ENCODE results near the gene CEP104.

Gene CEP104

DNA sequence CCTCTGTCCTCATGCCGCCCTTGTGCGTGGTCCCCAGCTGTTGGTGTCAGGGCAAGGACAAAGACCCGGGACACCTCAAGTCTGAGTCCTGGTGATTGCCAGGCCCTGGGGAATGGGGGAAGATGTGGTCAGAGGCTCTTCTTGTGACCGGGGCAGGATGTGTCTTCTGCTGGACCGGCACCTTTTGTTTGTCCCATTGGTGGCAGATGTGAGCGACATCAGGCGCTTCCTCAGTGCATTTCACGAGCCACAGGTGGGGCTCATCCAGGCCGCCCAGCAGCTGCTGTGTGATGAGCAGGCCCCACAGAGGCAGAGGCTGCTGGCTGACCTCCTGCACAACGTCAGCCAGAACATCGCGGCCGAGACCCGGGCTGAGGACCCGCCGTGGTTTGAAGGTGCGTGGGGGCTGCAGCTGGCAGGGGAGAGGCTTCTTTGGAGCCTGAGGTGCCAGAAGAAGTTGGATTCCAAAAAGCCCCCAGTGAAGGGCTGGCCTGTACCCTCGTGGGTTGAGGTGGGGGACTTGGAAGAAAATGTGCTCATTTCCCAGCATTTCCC is 8.7 kb upstream of the CEP104 start:
- Mint-ChIP-seq H3K9me3 (peaks cover 7% of the 10 kb centered on the region), H3K36me3 (ENCODE audit: low read depth) (peaks cover 10% of the 10 kb centered on the region), H3K27me3 (ENCODE audit: low read depth) (no peaks in the 10 kb centered on the region), H3K4me1 (ENCODE audit: low read depth) (no peaks in the 10 kb centered on the region), H3K27ac (no peak overlapping the region), H3K4me3 (no peak overlapping the region)

- Mint-ChIP-seq H3K9me3 (peaks cover 7% of the 10 kb centered on the region), H3K27ac (no peak overlapping the region), H3K4me1 (ENCODE audit: low read depth) (no peaks in the 10 kb centered on the region), H3K4me3 (no peak overlapping the region), H3K36me3 (ENCODE audit: low read depth) (peaks cover 10% of the 10 kb centered on the region), H3K27me3 (ENCODE audit: low read depth) (no peaks in the 10 kb centered on the region)
Observed at GRCh38 chr1:3864884-3865283, 7.9 kb upstream of the CEP104 start.

GRCh38 chr1:3863231-3863935 is 6.4 kb upstream of the CEP104 start:
- H3K9me3 Mint-ChIP-seq, result peaks cover 1% of the 10 kb centered on the region
- no peak overlapping the region for H3K27ac Mint-ChIP-seq
- H3K4me3 Mint-ChIP-seq, result no peak overlapping the region
- no peaks in the 10 kb centered on the region for H3K4me1 Mint-ChIP-seq (ENCODE audit: low read depth)
- H3K36me3 Mint-ChIP-seq (ENCODE audit: low read depth), result peaks cover 4% of the 10 kb centered on the region
- no peaks in the 10 kb centered on the region for H3K27me3 Mint-ChIP-seq (ENCODE audit: low read depth)

GRCh38 chr1:3858231-3858981 is 1.4 kb upstream of the CEP104 start:
- Mint-ChIP-seq H3K27ac (no peak overlapping the region), H3K36me3 (ENCODE audit: low read depth) (no peaks in the 10 kb centered on the region), H3K4me1 (ENCODE audit: low read depth) (peaks cover 17% of the 10 kb centered on the region)

DNA sequence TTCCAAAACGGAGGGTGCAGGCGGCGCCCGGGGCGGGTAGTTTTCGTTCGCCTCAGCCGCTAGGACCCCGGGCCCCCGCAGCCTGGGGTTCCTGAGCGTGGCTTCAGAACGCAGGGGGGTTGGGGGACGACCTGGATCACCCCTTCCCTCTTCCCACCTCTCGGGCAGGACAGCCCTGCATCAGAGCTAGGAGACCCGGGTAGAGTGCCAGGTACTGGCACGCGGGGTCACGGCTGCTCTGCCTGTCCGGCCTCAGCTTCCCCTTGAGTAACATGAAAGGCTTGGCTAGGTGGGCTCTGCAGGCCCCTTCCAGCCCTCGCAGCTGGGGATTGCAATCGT is 749 bp upstream of the CEP104 start:
- no peaks in the 10 kb centered on the region for H3K36me3 Mint-ChIP-seq (ENCODE audit: low read depth)
- no peaks in the 10 kb centered on the region for H3K9me3 Mint-ChIP-seq
- H3K4me1 Mint-ChIP-seq (ENCODE audit: low read depth), result peaks cover 17% of the 10 kb centered on the region

More at GRCh38 chr1:3858231-3858981, 1.4 kb upstream of the CEP104 start:
- Mint-ChIP-seq H3K4me3 (peak overlapping the region; percentile 97), H3K9me3 (no peaks in the 10 kb centered on the region), H3K27me3 (ENCODE audit: low read depth) (no peaks in the 10 kb centered on the region)

DNA sequence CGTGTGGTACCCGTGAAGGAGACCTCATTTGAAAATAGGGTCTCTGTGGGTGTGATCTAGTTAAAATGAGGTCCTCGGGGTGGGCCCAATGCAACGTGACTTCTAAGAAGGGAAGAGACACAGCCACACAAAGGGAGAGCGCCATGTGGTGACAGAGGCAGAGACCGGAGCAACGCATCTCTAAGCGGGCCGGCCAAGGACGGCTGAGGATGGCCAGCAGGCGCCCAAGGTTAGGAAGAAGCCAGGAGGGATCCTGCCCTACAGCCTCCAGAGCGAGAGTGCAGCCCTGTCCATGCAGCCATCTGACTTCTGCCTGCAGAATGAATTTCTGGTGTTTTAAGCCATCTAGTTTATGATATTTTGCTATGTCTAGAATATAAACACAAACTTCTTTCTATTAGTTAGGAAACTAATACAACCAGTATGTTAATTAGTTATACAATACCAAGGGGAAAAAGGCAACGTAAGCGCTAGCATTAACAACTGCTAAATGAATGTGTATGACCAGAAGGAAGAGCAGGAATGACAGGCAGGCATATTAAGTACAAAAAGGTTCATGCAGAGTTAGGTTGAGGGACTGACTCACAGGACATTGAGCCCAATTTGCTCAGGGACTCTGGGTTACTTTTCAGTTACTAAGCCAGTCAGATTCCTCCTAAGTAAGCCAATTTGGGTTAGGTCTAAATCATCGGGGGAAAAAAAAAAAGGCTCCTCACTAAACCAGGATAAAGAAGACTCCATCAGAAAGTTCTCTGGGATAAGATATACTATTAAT is 4.1 kb downstream of the CEP104 start:
- Mint-ChIP-seq H3K36me3 (ENCODE audit: low read depth) (peaks cover 5% of the 10 kb centered on the region), H3K4me3 (no peak overlapping the region)

More for the DNA sequence above, 749 bp upstream of the CEP104 start:
- Mint-ChIP-seq H3K27me3 (ENCODE audit: low read depth) (no peaks in the 10 kb centered on the region), H3K27ac (no peak overlapping the region), H3K4me3 (peak overlapping the region; percentile 97)

DNA sequence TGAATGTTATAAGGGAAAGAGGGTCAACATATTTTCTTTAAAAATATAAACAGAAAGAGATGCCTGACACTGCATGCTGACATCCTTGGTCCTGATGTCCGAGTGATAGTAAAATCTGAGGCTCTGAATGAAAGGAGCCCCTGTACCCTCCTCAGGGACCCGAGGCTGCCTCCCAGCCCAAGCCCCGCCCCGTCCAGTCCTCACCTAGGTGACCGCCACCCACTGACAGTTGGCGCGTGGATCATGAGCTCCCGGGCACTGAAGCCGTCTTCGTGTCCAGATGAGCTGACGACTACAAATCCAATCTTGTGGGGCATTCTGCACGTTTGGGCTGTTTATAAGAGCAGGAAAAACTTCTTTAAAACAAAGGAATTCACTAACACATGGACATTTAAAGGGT is 4.9 kb downstream of the CEP104 start:
- Mint-ChIP-seq H3K4me3 (no peak overlapping the region), H3K27me3 (ENCODE audit: low read depth) (no peaks in the 10 kb centered on the region), H3K27ac (no peak overlapping the region), H3K9me3 (no peaks in the 10 kb centered on the region), H3K36me3 (ENCODE audit: low read depth) (peaks cover 10% of the 10 kb centered on the region), H3K4me1 (ENCODE audit: low read depth) (peaks cover 13% of the 10 kb centered on the region)

More for the DNA sequence above, 4.1 kb downstream of the CEP104 start:
- no peaks in the 10 kb centered on the region for H3K27me3 Mint-ChIP-seq (ENCODE audit: low read depth)
- H3K4me1 Mint-ChIP-seq (ENCODE audit: low read depth), result peaks cover 15% of the 10 kb centered on the region
- H3K27ac Mint-ChIP-seq, result no peak overlapping the region
- no peaks in the 10 kb centered on the region for H3K9me3 Mint-ChIP-seq

GRCh38 chr1:3851292-3851691 is 5.7 kb downstream of the CEP104 start:
- peaks cover 14% of the 10 kb centered on the region for H3K36me3 Mint-ChIP-seq (ENCODE audit: low read depth)
- H3K27ac Mint-ChIP-seq, result no peak overlapping the region
- H3K4me1 Mint-ChIP-seq (ENCODE audit: low read depth), result peaks cover 12% of the 10 kb centered on the region
- no peaks in the 10 kb centered on the region for H3K27me3 Mint-ChIP-seq (ENCODE audit: low read depth)
- H3K4me3 Mint-ChIP-seq, result no peak overlapping the region
- no peaks in the 10 kb centered on the region for H3K9me3 Mint-ChIP-seq

DNA sequence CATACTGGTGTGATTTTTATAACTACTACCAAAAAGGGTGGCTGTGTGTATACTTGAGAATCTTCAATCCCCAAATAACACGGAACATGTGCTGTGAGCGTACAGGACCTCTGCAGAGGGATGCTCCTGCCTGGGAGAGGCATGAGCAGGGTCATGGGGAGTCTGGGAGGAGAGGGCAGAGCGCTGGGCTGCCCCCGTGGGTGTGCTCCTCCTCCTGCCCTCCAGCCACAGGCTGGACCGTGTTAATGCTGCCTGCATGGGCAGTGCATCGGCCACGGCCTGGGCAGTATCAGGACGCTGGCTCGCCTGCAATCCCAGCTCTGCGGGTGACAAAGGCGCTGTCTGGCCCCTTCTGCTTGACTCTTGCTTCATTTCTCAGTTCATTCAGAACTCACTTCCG is 6.2 kb downstream of the CEP104 start:
- Mint-ChIP-seq H3K4me1 (ENCODE audit: low read depth) (peaks cover 9% of the 10 kb centered on the region), H3K27ac (no peak overlapping the region), H3K36me3 (ENCODE audit: low read depth) (peaks cover 14% of the 10 kb centered on the region)

DNA sequence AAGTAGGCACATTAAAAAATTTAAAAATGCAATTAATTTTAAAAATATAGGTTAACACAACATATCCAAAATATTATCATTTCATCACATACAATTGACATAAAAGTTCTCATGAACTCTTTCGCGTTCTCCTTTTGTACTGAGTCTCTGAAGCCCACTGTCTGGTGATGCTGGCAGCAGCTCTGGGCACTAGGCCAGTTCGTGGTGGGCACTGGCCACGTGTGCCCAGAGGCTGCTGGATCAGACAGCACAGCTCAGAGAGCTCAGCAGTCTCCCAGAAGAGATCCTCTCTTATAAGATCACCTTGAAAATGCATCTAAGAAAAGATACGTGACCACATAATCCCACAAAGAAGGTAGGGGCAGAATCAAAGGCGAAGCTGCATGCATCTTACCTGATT is 9.9 kb downstream of the CEP104 start:
- no peak overlapping the region for H3K27ac Mint-ChIP-seq
- H3K27me3 Mint-ChIP-seq (ENCODE audit: low read depth), result no peaks in the 10 kb centered on the region
- H3K4me1 Mint-ChIP-seq (ENCODE audit: low read depth), result no peaks in the 10 kb centered on the region
- H3K36me3 Mint-ChIP-seq (ENCODE audit: low read depth), result peaks cover 22% of the 10 kb centered on the region
- H3K9me3 Mint-ChIP-seq, result no peaks in the 10 kb centered on the region
- no peak overlapping the region for H3K4me3 Mint-ChIP-seq

More for the DNA sequence above, 6.2 kb downstream of the CEP104 start:
- H3K9me3 Mint-ChIP-seq, result no peaks in the 10 kb centered on the region
- H3K4me3 Mint-ChIP-seq, result no peak overlapping the region
- no peaks in the 10 kb centered on the region for H3K27me3 Mint-ChIP-seq (ENCODE audit: low read depth)

DNA sequence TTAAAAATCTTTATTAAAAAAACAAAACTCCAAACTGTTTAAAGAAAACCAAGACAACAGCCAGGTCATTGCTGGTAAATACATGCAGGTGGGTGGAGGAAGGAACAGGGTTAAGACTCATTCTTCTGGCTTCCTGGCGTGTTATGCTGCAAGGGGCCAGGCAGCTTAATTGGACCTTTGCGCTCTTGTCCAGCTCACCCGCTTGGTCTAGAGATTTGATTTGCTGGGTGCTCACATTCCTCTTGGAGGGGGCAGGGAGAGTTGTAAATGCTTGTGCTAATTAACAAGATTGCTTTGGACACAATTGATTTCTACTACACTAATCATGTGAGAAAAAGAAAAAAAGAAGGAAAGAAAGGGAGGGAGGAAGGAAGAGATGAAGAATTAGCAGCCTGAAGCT is 10.5 kb downstream of the CEP104 start:
- peaks cover 25% of the 10 kb centered on the region for H3K36me3 Mint-ChIP-seq (ENCODE audit: low read depth)
- H3K27me3 Mint-ChIP-seq (ENCODE audit: low read depth), result no peaks in the 10 kb centered on the region
- H3K4me1 Mint-ChIP-seq (ENCODE audit: low read depth), result no peaks in the 10 kb centered on the region
- no peaks in the 10 kb centered on the region for H3K9me3 Mint-ChIP-seq
- H3K27ac Mint-ChIP-seq, result no peak overlapping the region
- no peak overlapping the region for H3K4me3 Mint-ChIP-seq

DNA sequence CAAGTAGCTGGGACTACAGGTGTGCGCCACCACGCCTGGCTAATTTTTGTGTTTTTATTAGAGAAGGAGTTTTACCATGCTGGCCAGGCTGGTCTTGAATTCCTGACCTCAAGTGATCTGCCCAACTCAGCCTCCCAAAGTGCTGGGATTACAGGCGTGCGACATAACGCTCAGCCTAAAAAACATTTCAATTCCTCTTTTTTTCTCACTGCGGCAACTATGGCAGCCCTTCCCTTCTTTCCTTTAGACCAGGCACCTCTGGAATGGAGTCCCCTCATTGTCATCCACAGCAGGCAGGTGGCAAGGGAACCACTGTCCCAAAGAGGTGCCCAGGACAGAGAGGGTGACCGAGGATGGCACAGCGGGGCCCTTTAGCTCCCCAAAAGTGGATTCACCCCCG is 14.1 kb downstream of the CEP104 start:
- no peak overlapping the region for H3K4me3 Mint-ChIP-seq
- H3K27me3 Mint-ChIP-seq (ENCODE audit: low read depth), result no peaks in the 10 kb centered on the region
- peaks cover under 1% of the 10 kb centered on the region for H3K9me3 Mint-ChIP-seq
- H3K4me1 Mint-ChIP-seq (ENCODE audit: low read depth), result no peaks in the 10 kb centered on the region
- H3K36me3 Mint-ChIP-seq (ENCODE audit: low read depth), result peaks cover 49% of the 10 kb centered on the region
- H3K27ac Mint-ChIP-seq, result no peak overlapping the region

- Mint-ChIP-seq H3K4me3 (no peak overlapping the region), H3K27me3 (ENCODE audit: low read depth) (no peaks in the 10 kb centered on the region), H3K36me3 (ENCODE audit: low read depth) (peaks cover 54% of the 10 kb centered on the region), H3K27ac (no peak overlapping the region), H3K4me1 (ENCODE audit: low read depth) (no peaks in the 10 kb centered on the region), H3K9me3 (peaks cover 10% of the 10 kb centered on the region)
Observed at GRCh38 chr1:3841491-3841890, 15.5 kb downstream of the CEP104 start.

DNA sequence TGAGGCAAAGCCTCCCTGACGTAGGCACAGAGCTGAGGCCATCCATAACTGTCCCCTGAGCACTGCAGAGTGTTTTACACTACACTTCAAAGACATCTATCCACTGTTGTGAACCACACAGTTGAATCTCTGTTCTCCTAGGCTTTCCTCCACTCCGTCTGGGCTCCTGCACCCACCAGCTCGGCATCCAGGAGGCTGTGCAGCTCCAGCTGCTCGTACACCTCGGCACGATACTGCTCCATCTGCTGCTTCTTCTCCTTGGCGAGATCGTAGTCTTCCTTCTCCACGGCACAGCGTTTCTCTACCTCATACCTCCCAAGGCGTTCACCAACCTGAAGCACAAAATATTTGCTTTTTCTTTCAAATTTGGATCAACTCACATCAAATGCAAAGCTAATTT is 18.2 kb downstream of the CEP104 start:
- Mint-ChIP-seq H3K36me3 (ENCODE audit: low read depth) (peaks cover 59% of the 10 kb centered on the region), H3K4me3 (no peak overlapping the region), H3K27ac (no peak overlapping the region), H3K9me3 (peaks cover 10% of the 10 kb centered on the region), H3K27me3 (ENCODE audit: low read depth) (no peaks in the 10 kb centered on the region), H3K4me1 (ENCODE audit: low read depth) (no peaks in the 10 kb centered on the region)

All from T-helper 1 cell treated with Interleukin-12 subunit alpha and Interleukin-12 subunit beta and Interleukin-4 antibody, amounts not matched to agents 30 μg/mL and 1 μg/mL, for 36 hours (primary cell).